H1 (cell line): Measurements from ENCODE around the gene ZFAND4. TPM values are rescaled to one million over a fixed set of nuclear protein-coding genes. Genes with fewer than 3 reads are reported as not detected.

Source experiments
- CTCF ChIA-PET: fragments of 300-600 bp; sonication (Branson Sonifier 250); formaldehyde crosslinking; loops from one replicate; lab custom pipeline; 2021; ENCODE audit not compliant: partially characterized antibody; lab: Charles Lee
- POLR2A ChIA-PET: fragments of 300-600 bp; sonication (Branson Sonifier 250); formaldehyde crosslinking; loops from one replicate; lab custom pipeline; 2021; ENCODE audit warnings: inconsistent platforms; ENCODE audit not compliant: partially characterized antibody; lab: Charles Lee
- DNase-seq, 2 experiments: peaks; one replicate each; pipeline versions ENCODE4 v3.0.0 to v3.0.0-alpha.2; 2010 to 2022; ENCODE audit warnings: low spot score in 2 of 2, low read depth in 1 of 2, mixed read lengths in 1 of 2
- FAIRE-seq: peaks from 2 replicates; lab custom pipeline; 2011; peaks lifted over from hg19 to GRCh38; lab: Jason Lieb, UNC
- H2AFZ ChIP-seq: 2 replicates; pipeline ENCODE4 v1.8.1; 2012; ENCODE audit warnings: low read length, inconsistent platforms
- H2AK5ac ChIP-seq: 2 replicates; pipeline ENCODE4 v1.6.1; 2013; ENCODE audit warnings: low read depth, low read length
- H2BK120ac ChIP-seq: replicated peaks from 2 replicates; pipeline ENCODE3; 2013; ENCODE audit warnings: low read depth, low read length, inconsistent platforms
- H2BK12ac ChIP-seq: 2 replicates; pipeline ENCODE4 v1.6.1; 2013; ENCODE audit warnings: low read depth, low read length
- H2BK15ac ChIP-seq: 2 replicates; pipeline ENCODE4 v1.6.1; 2013; ENCODE audit warnings: low read length
- H2BK20ac ChIP-seq: 2 replicates; pipeline ENCODE4 v1.6.1; 2013; ENCODE audit warnings: low read length
- H2BK5ac ChIP-seq: 2 replicates; pipeline ENCODE4 v1.6.1; 2013; ENCODE audit warnings: low read depth, low read length
- H3K14ac ChIP-seq: 2 replicates; pipeline ENCODE4 v1.6.1; 2013; ENCODE audit warnings: inconsistent platforms; ENCODE audit not compliant: insufficient read length
- H3K18ac ChIP-seq: 2 replicates; pipeline ENCODE4 v1.6.1; 2013; ENCODE audit warnings: low read length; ENCODE audit errors: extremely low read depth
- H3K23ac ChIP-seq: 2 replicates; pipeline ENCODE4 v1.6.1; 2013; ENCODE audit warnings: inconsistent platforms; ENCODE audit not compliant: insufficient read length
- H3K23me2 ChIP-seq: 2 replicates; pipeline ENCODE4 v1.6.1; 2013; ENCODE audit warnings: low read depth, low read length
- H3K27ac ChIP-seq: 2 replicates; pipeline ENCODE4 v1.6.1; 2011; ENCODE audit warnings: low read depth, low read length, inconsistent platforms
- H3K27me3 ChIP-seq, 4 experiments: replicated peaks in 1 of 4; 1 replicate in 1 of 4; 2 replicates in 3 of 4; pipeline versions ENCODE4 v1.6.1 to v1.8.1; 2011 to 2013; ENCODE audit warnings: low read length in 3 of 4, mild to moderate bottlenecking in 3 of 4, inconsistent platforms in 2 of 4, mixed read lengths in 2 of 4, moderate library complexity in 1 of 4; ENCODE audit not compliant: control insufficient read depth in 3 of 4, insufficient read depth in 3 of 4; ENCODE audit errors: extremely low read depth in 1 of 4
- H3K36me3 ChIP-seq, 4 experiments: 2 replicates each; pipeline versions ENCODE4 v1.6.1 to v1.8.1; 2011 to 2013; ENCODE audit warnings: mild to moderate bottlenecking in 4 of 4, low read length in 3 of 4, moderate library complexity in 2 of 4, control low read depth in 1 of 4, inconsistent platforms in 1 of 4; ENCODE audit not compliant: insufficient read depth in 4 of 4, control insufficient read depth in 2 of 4
- H3K4ac ChIP-seq: replicated peaks from 2 replicates; pipeline ENCODE3; 2013; ENCODE audit warnings: low read length, low read depth, mixed read lengths, inconsistent platforms; ENCODE audit not compliant: insufficient read length
- H3K4me1 ChIP-seq, 4 experiments: replicated peaks in 1 of 4; 1 replicate in 1 of 4; 2 replicates in 3 of 4; pipeline versions ENCODE4 v1.6.1 to v1.8.1; 2011 to 2013; ENCODE audit warnings: low read length in 3 of 4, inconsistent platforms in 2 of 4, mixed read lengths in 1 of 4; ENCODE audit not compliant: insufficient read depth in 4 of 4, control insufficient read depth in 3 of 4
- H3K4me2 ChIP-seq, 2 experiments: 2 replicates each; pipeline versions ENCODE4 v1.6.1 to v1.8.1; 2011 to 2013; ENCODE audit warnings: low read depth in 2 of 2, low read length in 2 of 2, control low read depth in 1 of 2, inconsistent platforms in 1 of 2, mild to moderate bottlenecking in 1 of 2; ENCODE audit not compliant: insufficient read depth in 1 of 2
- H3K4me3 ChIP-seq, 4 experiments: fragments of 200-600, 300-600 bp in 1 of 4; sonication (generic), shearing (Covaris generic), sonication (Bioruptor Twin) in 1 of 4; 2 replicates each; pipeline versions ENCODE4 v1.5.1 to v1.8.1; 2011 to 2016; ENCODE audit warnings: low read length in 4 of 4, low read depth in 3 of 4, control low read depth in 2 of 4, inconsistent platforms in 2 of 4, mild to moderate bottlenecking in 2 of 4, mixed read lengths in 1 of 4, moderate library complexity in 1 of 4; ENCODE audit not compliant: insufficient read depth in 2 of 4; ENCODE audit errors: extremely low read depth in 1 of 4
- H3K56ac ChIP-seq: replicated peaks from 2 replicates; pipeline ENCODE3; 2013; ENCODE audit warnings: low read depth, mild to moderate bottlenecking, mixed read lengths, low read length, inconsistent platforms; ENCODE audit not compliant: insufficient read length
- H3K79me1 ChIP-seq: 2 replicates; pipeline ENCODE4 v1.6.1; 2013; ENCODE audit warnings: low read depth, low read length, control low read depth
- H3K79me2 ChIP-seq, 2 experiments: 2 replicates each; pipeline versions ENCODE4 v1.6.1 to v1.8.1; 2012 to 2013; ENCODE audit warnings: low read length in 2 of 2, mild to moderate bottlenecking in 2 of 2, inconsistent platforms in 1 of 2; ENCODE audit not compliant: insufficient read depth in 2 of 2, control insufficient read depth in 1 of 2
- H3K9ac ChIP-seq, 4 experiments: replicated peaks in 1 of 4; 1 replicate in 1 of 4; 2 replicates in 3 of 4; pipeline versions ENCODE4 v1.6.1 to v1.8.1; 2011 to 2013; ENCODE audit warnings: low read depth in 3 of 4, low read length in 3 of 4, control low read depth in 2 of 4, mild to moderate bottlenecking in 2 of 4, moderate library complexity in 2 of 4, inconsistent platforms in 1 of 4; ENCODE audit errors: extremely low read depth in 1 of 4
- H3K9me3 ChIP-seq, 2 experiments: 2 replicates each; pipeline versions ENCODE4 v1.6.1 to v1.8.1; 2012 to 2013; ENCODE audit warnings: mild to moderate bottlenecking in 2 of 2, moderate library complexity in 2 of 2, control low read depth in 1 of 2, inconsistent platforms in 1 of 2, low read depth in 1 of 2, low read length in 1 of 2, mixed read lengths in 1 of 2; ENCODE audit not compliant: insufficient read depth in 2 of 2
- H4K20me1 ChIP-seq, 2 experiments: replicated peaks in 1 of 2; 2 replicates each; pipeline versions ENCODE3 to v1.8.1; 2011 to 2013; ENCODE audit warnings: inconsistent platforms in 2 of 2, low read length in 2 of 2, mild to moderate bottlenecking in 1 of 2; ENCODE audit not compliant: insufficient read depth in 2 of 2, control insufficient read depth in 1 of 2
- H4K5ac ChIP-seq: 2 replicates; pipeline ENCODE4 v1.6.1; 2013; ENCODE audit warnings: low read length, low read depth, mixed read lengths, inconsistent platforms; ENCODE audit not compliant: insufficient read length
- H4K8ac ChIP-seq: 2 replicates; pipeline ENCODE4 v1.8.0; 2013; ENCODE audit warnings: mild to moderate bottlenecking, moderate library complexity, low read length, inconsistent platforms; ENCODE audit not compliant: insufficient read depth; ENCODE audit errors: extremely low read depth
- H4K91ac ChIP-seq: replicated peaks from 2 replicates; pipeline ENCODE3; 2013; ENCODE audit warnings: low read length, mixed read lengths, inconsistent platforms; ENCODE audit not compliant: insufficient read length
- WGBS, 2 experiments: shearing (Covaris generic) in 1 of 2; methylation state at CpG; one replicate each; pipeline versions ENCODE4 v1.1.6 to v1.1.7; 2013 to 2015; ENCODE audit warnings: low lambda C conversion rate in 2 of 2, mixed read lengths in 2 of 2, inconsistent platforms in 1 of 2, low coverage in 1 of 2, missing lambda C conversion rate in 1 of 2; ENCODE audit not compliant: insufficient replicate concordance in 2 of 2, insufficient coverage in 1 of 2, insufficient read length in 1 of 2; ENCODE audit errors: extremely low coverage in 1 of 2, missing lambda C conversion rate in 1 of 2; 5-methylcytosine and 5-hydroxymethylcytosine counted together
- polyA plus RNA-seq, 7 experiments: library from polyadenylated mRNA; depleted of rRNA in 3 of 7; stranded (reverse) in 5 of 7; unstranded in 2 of 7; fragments of >200 nt in 5 of 7; fragments of 200-250 nt in 2 of 7; gene quantifications; 1 replicate in 5 of 7; 2 replicates in 1 of 7; 4 replicates in 1 of 7; pipeline versions ENCODE4 v1.2.1 to v1.2.3, GENCODE V29; 2011 to 2013; ENCODE audit warnings: missing spikeins in 2 of 7, mixed read lengths in 2 of 7
- total RNA-seq: library from RNA; stranded (reverse); fragmentation: NEBNext Ultra II Directional; extraction: Animal tissue kit (Norgen Biotek cat#: 25700); gene quantifications from 2 replicates; pipeline ENCODE4 v1.2.1, GENCODE V29; 2021

The ZFAND4 gene
- total and polyA plus RNA-seq, 2 of the 8 experiments (the other 6 are each of a cell fraction or from before 2014, with no cell fraction given): 2.8 to 17.8 TPM

- peaks cover 0 to 31% of the 10 kb centered on the region in 2 experiments; a peak in 2 of 4 replicates for H3K79me2 ChIP-seq
- H2BK12ac ChIP-seq: no peak overlapping the region
- H3K4me2 ChIP-seq: no peak overlapping the region
- H2BK20ac ChIP-seq: no peak overlapping the region
- no peak overlapping the region for H3K56ac ChIP-seq
- ChIA-PET CTCF (interaction anchor here (1.2 kb wide), 1 partner anchor 9 kb away, joined by 4 read pairs; no protein-coding TSS in a partner anchor), POLR2A (no interaction called here)
- no peak overlapping the region for H3K4ac ChIP-seq
- no peak overlapping the region for H2BK5ac ChIP-seq
- DNase-seq: no peak
- peaks cover 3% of the 10 kb centered on the region; the same call in 1 of the 2 replicates for H3K79me1 ChIP-seq
- H4K8ac ChIP-seq: no peak overlapping the region
- H3K4me1 ChIP-seq: peaks cover 0 to 6% (median 0%) of the 10 kb centered on the region in 4 experiments; a peak in 1 of 7 replicates
- no peak overlapping the region for H3K14ac ChIP-seq
- no peaks in the 10 kb centered on the region for H3K9me3 ChIP-seq
- H4K91ac ChIP-seq: no peak overlapping the region
- H3K9ac ChIP-seq: no peak overlapping the region
- H3K4me3 ChIP-seq: no peak overlapping the region
- no peak overlapping the region for H3K27ac ChIP-seq
- no peak overlapping the region for H3K23ac ChIP-seq
- H2AFZ ChIP-seq: no peak overlapping the region
- no peak overlapping the region for H3K18ac ChIP-seq
- no peak overlapping the region for H2BK15ac ChIP-seq
- H3K23me2 ChIP-seq: no peaks in the 10 kb centered on the region
- H4K5ac ChIP-seq: no peak overlapping the region
- WGBS, 2 experiments: 95% methylated on average over 2 of the region's 2 CpGs; no CpG with 5 or more reads in 1 of the 2 experiments
- no peaks in the 10 kb centered on the region for H3K27me3 ChIP-seq
- FAIRE-seq: no peak
- no peak overlapping the region for H2AK5ac ChIP-seq
- no peaks in the 10 kb centered on the region for H3K36me3 ChIP-seq
- no peaks in the 10 kb centered on the region for H4K20me1 ChIP-seq
- no peak overlapping the region for H2BK120ac ChIP-seq
Measured at GRCh38 chr10:45585131-45585530, 87.4 kb downstream of the ZFAND4 start.
